Urothelium cell line (cell line): ENCODE data around the gene FUT4.
"Not testable (repeated sequence)": the region's sequence is repeated elsewhere in the genome, so short reads cannot be mapped to it uniquely, and the experiment has no call there.

Experiments used
- DNase-seq: peaks from one replicate; pipeline ENCODE4 v3.0.0; 2011; ENCODE audit warnings: low spot score, mixed read lengths
- FAIRE-seq: peaks from 2 replicates; lab custom pipeline; 2011; peaks lifted over from hg19 to GRCh38; lab: Jason Lieb, UNC

FUT4 gene

GRCh38 chr11:94532211-94532610 lies 11.5 kb upstream of the FUT4 start:
- no peak for FAIRE-seq
- DNase-seq, result no peak

- no peak for FAIRE-seq
Measured at GRCh38 chr11:94533206-94533605, 10.5 kb upstream of the FUT4 start.

GRCh38 chr11:94533696-94534630 lies 9.8 kb upstream of the FUT4 start:
- FAIRE-seq (no peak), DNase-seq (no peak)

More at GRCh38 chr11:94533206-94533605, 10.5 kb upstream of the FUT4 start:
- no peak for DNase-seq

- DNase-seq (no peak), FAIRE-seq (no peak)
Measured at GRCh38 chr11:94536386-94536785, 7.3 kb upstream of the FUT4 start.

GRCh38 chr11:94537031-94537600 lies 6.6 kb upstream of the FUT4 start:
- no peak for FAIRE-seq
- no peak for DNase-seq

GRCh38 chr11:94539420-94539819 lies 4.3 kb upstream of the FUT4 start:
- FAIRE-seq (no peak), DNase-seq (no peak)

- DNase-seq, result no peak
- FAIRE-seq, result no peak
Measured at GRCh38 chr11:94544646-94545263, 1.0 kb downstream of the FUT4 start.

- FAIRE-seq (no peak), DNase-seq (no peak)
Measured at GRCh38 chr11:94545264-94546161, 1.8 kb downstream of the FUT4 start.

- no peak for DNase-seq
- no peak for FAIRE-seq
Measured at GRCh38 chr11:94546162-94546470, 2.4 kb downstream of the FUT4 start.

- FAIRE-seq, result no peak
- no peak for DNase-seq
Measured at GRCh38 chr11:94546886-94547285, 3.2 kb downstream of the FUT4 start.

GRCh38 chr11:94549146-94549545 lies 5.4 kb downstream of the FUT4 start:
- no peak for FAIRE-seq
- no peak for DNase-seq

- no peak for DNase-seq
- FAIRE-seq, result no peak
Measured at GRCh38 chr11:94550513-94550912, 6.8 kb downstream of the FUT4 start.

- no peak for DNase-seq
- no peak for FAIRE-seq
Measured at GRCh38 chr11:94553938-94554337, 10.2 kb downstream of the FUT4 start.

- not testable (repeated sequence) for FAIRE-seq
Measured at GRCh38 chr11:94555752-94556329, 12.1 kb downstream of the FUT4 start.

GRCh38 chr11:94557421-94557820 lies 13.7 kb downstream of the FUT4 start:
- DNase-seq (no peak), FAIRE-seq (no peak)

More at GRCh38 chr11:94555752-94556329, 12.1 kb downstream of the FUT4 start:
- not testable (repeated sequence) for DNase-seq

- FAIRE-seq, result no peak
Measured at GRCh38 chr11:94557992-94558391, 14.3 kb downstream of the FUT4 start.

GRCh38 chr11:94558468-94558867 lies 14.7 kb downstream of the FUT4 start:
- DNase-seq (no peak), FAIRE-seq (no peak)

More at GRCh38 chr11:94557992-94558391, 14.3 kb downstream of the FUT4 start:
- DNase-seq, result no peak

GRCh38 chr11:94558932-94559331 lies 15.2 kb downstream of the FUT4 start:
- FAIRE-seq (no peak), DNase-seq (no peak)

GRCh38 chr11:94559361-94559760 lies 15.6 kb downstream of the FUT4 start:
- DNase-seq (no peak), FAIRE-seq (no peak)

GRCh38 chr11:94560834-94561233 lies 17.1 kb downstream of the FUT4 start:
- DNase-seq (no peak), FAIRE-seq (no peak)
